Measurements from ENCODE around the gene OR52E8.

The OR52E8 gene

DNA sequence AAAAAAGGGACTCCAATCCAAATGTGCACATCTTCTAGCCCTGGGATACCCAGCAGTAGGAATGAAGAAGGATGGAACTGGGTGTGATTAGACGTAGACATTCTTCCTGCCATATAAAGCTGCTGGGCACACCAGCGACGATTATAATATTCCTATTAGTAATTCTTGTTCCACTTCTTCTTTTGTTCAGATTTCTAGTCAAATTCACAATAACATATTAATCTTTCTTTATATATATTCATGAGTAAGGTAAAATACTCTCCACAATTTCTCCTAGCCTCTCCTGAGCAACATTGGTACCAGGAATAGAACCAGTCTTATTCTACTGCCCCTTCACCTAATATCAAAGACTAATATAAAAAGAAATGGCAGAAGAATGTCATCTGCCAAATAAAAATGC, at the start of gene OR52E8:
Gene OR52E8 (minus strand): TSS at position 101 of the 400 bp plus-strand sequence. CDS start 0 bp downstream, at position 101.
- no peak for DNase-seq

DNA sequence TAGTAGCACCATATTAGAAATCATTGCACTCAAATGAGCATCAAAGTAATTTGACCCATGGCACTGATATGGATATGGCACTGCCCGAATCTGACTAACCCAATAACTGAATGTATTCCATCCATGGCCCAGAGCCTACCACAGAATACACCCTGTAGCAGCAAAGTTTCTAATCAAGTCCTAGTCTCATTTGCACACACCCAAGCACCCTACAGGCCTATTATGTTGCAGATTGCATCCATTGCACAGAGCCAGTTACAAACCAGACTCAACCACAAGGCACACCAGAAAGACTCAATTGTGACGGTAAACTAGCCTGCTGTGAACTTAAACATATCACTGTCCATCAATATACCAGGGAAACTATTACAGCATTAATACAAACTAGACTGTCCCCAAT, 42.0 kb upstream of the OR52E8 start:
- DNase-seq = no peak

GRCh38 chr11:5892908-5893307, 35.4 kb upstream of the OR52E8 start, which contains the start of gene OR52E5:
TSS of gene OR52E5 (plus strand) at chr11:5893208. CDS start at chr11:5900777, 7,569 bp downstream.
- no peak for DNase-seq

- no peak for DNase-seq
These were observed 33.8 kb upstream of the OR52E8 start for GRCh38 chr11:5891216-5891800.

DNA sequence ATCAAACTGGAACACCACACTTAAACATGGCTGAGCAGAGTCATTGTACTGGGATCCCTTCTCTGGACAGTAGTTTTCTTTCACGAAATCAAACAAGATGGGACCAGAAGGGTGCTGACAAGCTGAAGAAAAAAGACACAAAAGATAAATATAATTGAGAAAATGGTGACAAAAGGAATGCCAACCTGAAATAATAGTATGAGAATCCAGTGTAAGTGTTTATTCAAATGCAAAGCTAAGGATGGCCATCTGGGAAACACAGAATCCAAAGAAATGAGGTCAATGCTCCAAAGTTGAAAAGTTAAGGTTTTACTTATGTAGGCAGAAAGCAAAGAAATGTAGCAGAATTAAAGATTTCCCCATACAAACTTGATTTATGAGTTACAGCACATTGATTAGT, 30.2 kb upstream of the OR52E8 start:
- no peak for DNase-seq

- no peak for DNase-seq
These were observed 29.7 kb upstream of the OR52E8 start for GRCh38 chr11:5887172-5887571.

GRCh38 chr11:5881756-5882155, 24.3 kb upstream of the OR52E8 start:
- no peak for DNase-seq

DNA sequence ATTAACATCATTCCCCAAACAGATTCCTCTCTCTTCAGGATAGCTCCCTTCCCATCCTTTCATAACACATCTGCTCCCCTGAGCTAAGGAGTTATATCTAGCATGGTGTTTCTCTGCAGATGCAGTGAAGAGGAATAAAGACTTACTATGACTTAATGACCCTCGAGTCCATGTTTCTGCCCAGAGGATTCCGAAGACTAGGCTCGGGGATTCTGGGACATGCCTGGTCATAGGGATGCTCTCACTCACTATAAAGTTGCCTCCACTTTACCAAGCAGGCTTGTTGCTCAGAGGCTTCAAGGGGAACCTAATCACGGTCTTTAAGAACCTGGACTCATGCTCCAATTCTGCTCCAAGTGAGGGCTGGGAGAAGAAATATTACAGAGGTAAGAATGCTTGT, 22.8 kb upstream of the OR52E8 start, which contains the start of gene OR52E4:
Gene OR52E4 (plus strand): TSS at position 301 of the 400 bp plus-strand sequence. CDS start 3,664 bp downstream, outside the sequence.
- DNase-seq = no peak

DNA sequence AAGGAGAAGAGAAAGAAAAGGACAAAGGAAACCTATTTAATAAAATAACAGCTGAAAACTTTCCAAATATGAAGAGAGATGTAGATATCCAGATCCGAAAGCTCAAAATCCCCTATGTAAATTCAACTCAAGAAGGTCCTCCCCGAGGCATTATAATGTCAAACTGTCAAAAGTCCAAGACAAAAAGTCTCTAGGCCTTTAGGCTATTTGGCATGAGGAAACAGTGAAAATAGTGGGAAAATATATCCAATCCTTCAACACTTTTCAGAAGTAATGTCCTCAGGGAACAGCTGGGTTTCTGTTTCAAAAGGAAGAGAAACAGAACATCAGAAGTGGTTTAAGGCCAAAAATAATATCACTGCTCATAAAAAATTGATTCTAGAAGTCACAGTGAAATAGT, 21.1 kb upstream of the OR52E8 start:
- no peak for DNase-seq

DNA sequence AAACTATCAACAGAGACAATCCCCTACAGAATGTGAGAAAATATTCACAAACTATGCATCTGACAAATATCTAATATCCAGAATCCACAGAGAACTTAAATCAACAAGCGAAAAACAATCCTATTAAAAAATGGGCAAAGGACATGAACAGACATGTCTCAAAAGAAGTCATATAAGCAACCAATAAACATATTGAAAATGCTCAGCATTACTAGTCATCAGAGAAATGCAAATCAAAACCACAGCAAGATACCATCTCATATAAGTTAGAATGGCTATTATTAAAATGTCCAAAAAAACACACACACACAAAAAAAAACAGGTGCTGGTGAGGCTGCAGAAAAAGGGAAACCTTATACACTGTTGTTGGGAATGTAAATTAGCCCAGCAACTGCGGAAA, 8.3 kb upstream of the OR52E8 start:
- no peak for DNase-seq

GRCh38 chr11:5851002-5851401, 6.5 kb downstream of the OR52E8 start:
- no peak for DNase-seq

GRCh38 chr11:5847711-5848110, 9.8 kb downstream of the OR52E8 start:
- no peak for DNase-seq

DNA sequence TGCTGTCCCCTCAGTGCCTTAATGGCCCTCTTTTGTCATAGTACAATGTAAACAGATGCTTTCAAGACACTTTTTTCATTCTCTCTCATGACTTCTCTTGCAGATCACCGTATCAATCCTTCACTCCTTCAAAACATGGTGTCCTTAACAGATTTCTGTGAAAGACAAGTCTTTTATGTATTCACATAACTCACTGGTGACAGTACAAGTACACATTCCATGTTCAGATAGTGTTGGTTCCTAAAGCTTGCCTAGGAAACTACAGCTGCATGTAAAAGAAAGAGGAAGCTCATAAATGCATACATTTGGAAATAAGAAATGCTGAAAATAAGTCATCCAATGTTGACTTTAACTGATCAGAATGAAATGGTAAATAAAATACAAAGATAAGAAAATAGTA, 10.8 kb downstream of the OR52E8 start:
- no peak for DNase-seq

- no peak for DNase-seq
These were observed 15.7 kb downstream of the OR52E8 start, which contains the start of gene OR52E6 for GRCh38 chr11:5841797-5842196. TSS of gene OR52E6 (minus strand) at chr11:5841897. CDS start at chr11:5841897, 0 bp downstream.

- no peak for DNase-seq
These were observed 19.8 kb downstream of the OR52E8 start for GRCh38 chr11:5837695-5838094.

DNA sequence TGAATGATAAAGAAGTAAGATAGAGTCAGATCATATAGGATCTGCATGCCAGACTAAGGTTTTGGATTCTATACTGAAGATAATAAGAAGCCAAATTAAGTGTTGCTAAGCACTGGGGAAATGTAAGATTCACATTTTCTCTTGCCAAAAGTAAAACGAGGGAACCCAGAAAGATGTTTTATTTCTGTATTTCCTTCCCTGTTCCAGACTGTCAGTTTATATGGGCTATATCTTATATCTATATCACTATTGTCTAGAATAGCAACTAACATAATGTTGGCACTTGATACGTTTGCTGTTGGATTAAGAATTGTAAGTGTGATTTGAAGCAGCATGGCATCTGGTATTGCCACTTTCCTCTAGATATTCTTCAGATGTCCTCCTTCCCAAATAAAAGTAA, 24.0 kb downstream of the OR52E8 start:
- DNase-seq = no peak

GRCh38 chr11:5831196-5831829, 26.2 kb downstream of the OR52E8 start:
- no peak for DNase-seq

- no peak for DNase-seq
These were observed 39.1 kb downstream of the OR52E8 start for GRCh38 chr11:5818245-5818886.

DNA sequence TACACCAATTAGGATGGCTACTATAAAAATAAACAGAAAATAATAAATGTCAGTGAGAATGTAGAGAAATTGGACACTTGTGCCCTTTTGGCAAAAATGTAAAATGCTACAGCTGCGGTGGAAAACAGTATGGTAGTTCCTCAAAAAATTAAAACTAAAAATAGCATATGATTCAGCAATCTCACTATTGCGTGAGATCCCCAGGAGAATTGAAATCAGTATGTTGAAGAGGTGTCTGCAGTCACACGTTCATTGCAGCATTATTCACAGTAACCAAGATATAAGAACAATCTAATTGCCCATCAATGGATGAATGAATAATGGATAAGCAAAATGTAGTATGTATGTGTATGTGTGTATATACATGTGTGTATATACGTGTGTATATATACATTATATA, 42.0 kb downstream of the OR52E8 start:
- no peak for DNase-seq

DNA sequence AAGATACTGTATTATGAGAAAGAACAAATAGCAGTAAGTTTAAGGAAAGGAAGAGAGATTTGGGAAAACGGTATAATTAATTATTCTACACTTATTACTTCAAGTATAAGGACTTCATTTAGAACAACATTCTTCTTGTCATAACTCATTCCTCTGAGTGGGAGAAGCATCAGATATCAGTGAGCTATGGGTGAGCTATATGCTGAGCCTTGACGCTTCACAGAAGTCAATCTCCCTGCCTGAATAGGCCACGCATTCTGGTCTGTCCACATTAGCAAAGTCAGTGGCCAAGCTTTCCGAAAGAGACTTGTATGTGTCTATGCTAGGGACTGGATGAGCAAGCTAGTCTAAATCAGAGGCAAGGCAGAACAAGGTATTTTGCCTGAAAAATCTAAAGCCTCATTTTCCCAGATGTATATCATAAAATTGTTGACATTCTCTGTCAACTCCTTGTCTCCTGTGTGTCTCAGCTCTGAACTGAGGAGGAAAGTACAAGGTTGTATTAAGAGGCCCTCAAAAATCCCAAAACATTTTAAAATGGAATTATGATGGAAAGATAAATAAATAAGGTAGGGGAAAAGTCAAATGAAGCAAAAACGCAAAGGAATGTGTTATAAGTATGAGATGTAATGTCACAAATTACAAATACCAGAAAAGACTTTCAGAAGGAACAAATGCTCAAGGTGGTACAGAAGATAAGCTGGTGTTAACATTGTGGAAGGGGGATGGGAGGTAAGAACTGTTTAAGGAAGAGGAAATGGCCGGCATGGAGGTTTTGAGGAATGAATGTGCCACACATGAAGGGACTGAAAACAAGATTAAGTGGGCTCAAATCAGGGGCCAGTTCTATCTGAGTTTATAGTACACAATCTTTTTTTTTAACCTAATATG, 47.3 kb downstream of the OR52E8 start:
- no peak for DNase-seq

DNA sequence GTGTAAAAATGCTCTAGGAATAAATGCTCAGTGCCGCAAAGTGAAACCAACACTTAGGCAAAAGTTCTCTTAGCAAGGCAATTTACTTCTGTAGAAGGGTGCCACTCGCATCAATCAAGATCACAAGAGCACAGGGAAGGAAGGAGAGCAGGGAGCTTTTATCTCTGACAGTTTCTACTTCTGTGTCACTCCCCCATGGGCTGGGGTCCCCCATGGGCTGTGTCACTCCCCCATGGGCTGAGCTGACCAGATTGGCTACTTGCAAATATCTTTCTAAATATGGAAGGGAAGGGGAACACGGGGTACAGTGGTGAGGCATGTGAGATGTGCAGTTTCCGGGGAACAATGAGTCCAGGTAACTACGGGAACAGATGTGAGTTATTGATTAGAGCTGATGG, 48.4 kb downstream of the OR52E8 start:
- DNase-seq = no peak

DNA sequence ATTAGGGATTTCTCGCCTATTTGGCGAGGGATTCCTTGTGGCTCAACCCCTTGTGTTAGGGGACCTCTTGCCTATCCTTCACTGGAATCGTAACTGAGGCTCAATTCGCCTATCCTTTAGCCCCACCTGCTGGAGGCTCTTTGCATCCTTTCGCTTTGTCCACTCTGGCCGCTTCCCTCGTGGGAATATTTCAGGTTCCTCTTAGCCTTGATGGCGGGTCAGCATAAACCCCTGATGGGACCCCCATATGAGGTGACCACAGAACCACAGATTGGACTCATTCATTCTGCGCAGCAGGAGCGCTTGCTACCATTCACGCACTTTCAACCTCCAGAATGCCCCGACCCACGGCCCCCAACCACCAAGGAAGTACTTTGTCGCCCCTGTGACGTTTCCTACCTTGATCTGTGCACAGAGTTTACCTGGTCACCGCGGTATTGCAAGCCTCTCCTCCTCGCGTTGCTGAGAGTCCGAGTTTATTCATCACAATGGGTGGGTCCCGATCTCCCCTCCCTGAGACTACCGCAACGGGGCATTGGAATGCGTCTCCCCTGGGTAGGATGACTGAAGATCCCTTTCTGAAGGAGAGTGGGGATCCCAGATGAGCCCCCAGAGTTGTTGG, 48.9 kb downstream of the OR52E8 start, which contains the start of gene OR52N2:
Gene OR52N2 (plus strand): TSS at position 425 of the 622 bp plus-strand sequence. CDS start 11,412 bp downstream, outside the sequence.
- DNase-seq = peak; percentile 78
